B cell (primary cell): ENCODE results near the gene CC2D2B. TPM values are rescaled to one million over a fixed set of nuclear protein-coding genes. Genes with fewer than 3 reads are reported as not detected.
A peak's percentile ranks its signal among the peaks of the same experiment; 100 is the strongest.

Experiments
- ATAC-seq: fragments of 200-7000 bp; cut with Tn5 transposase; one replicate; pipeline ENCODE4 v1.10.0; 2021; ENCODE audit warnings: low read depth, mild to moderate bottlenecking, moderate number of reproducible peaks, moderate library complexity
- CTCF ChIA-PET: fragments of 350-600 bp; sonication (Branson Sonifier 250); formaldehyde crosslinking; loops from one replicate; lab custom pipeline; 2021; ENCODE audit warnings: antibody characterized with exemption, inconsistent platforms; lab: Charles Lee
- POLR2A ChIA-PET: fragments of 350-600 bp; sonication (Branson Sonifier 250); formaldehyde crosslinking; loops from one replicate; lab custom pipeline; 2021; ENCODE audit warnings: antibody characterized with exemption; lab: Charles Lee
- DNase-seq: peaks from one replicate; pipeline ENCODE4 v3.0.0; 2013
- H2AFZ ChIP-seq: 2 replicates; pipeline ENCODE4 v1.6.1; 2012; ENCODE audit warnings: mild to moderate bottlenecking, low read depth, low read length; ENCODE audit not compliant: insufficient read depth, poor library complexity, severe bottlenecking
- H3K27ac ChIP-seq, 2 donors: 1 replicate in 1 of 2; 2 replicates in 1 of 2; pipeline ENCODE4 v1.5.1; 2012 to 2013; ENCODE audit warnings: low read length in 2 of 2, mild to moderate bottlenecking in 2 of 2, moderate library complexity in 1 of 2
- H3K27me3 ChIP-seq, 4 experiments: fragments of 200-600 bp in 1 of 4; sonication (generic) in 1 of 4; replicated peaks in 1 of 4; 1 replicate in 2 of 4; 2 replicates in 2 of 4; pipeline versions ENCODE4 v1.6.1 to v1.7.0; 2013 to 2016; ENCODE audit warnings: low read length in 3 of 4, mild to moderate bottlenecking in 2 of 4, mixed read lengths in 1 of 4, moderate library complexity in 1 of 4; ENCODE audit not compliant: insufficient read depth in 4 of 4, control insufficient read depth in 3 of 4; ENCODE audit errors: control extremely low read depth in 1 of 4
- H3K36me3 ChIP-seq, 2 experiments: replicated peaks in 1 of 2; 1 replicate in 1 of 2; 2 replicates in 1 of 2; pipeline versions ENCODE4 v1.6.1 to v1.7.1; 2013; ENCODE audit warnings: low read length in 1 of 2; ENCODE audit not compliant: insufficient read depth in 2 of 2, control insufficient read depth in 1 of 2; ENCODE audit errors: control extremely low read depth in 1 of 2, extremely low read depth in 1 of 2
- H3K4me1 ChIP-seq, 2 donors: fragments of 200-600 bp in 1 of 2; sonication (generic) in 1 of 2; 1 replicate in 1 of 2; 2 replicates in 1 of 2; pipeline versions ENCODE4 v1.5.1 to v1.6.1; 2013 to 2017; ENCODE audit warnings: low read length in 2 of 2; ENCODE audit not compliant: control insufficient read depth in 2 of 2, insufficient read depth in 2 of 2
- H3K4me2 ChIP-seq: replicated peaks from 2 replicates; pipeline ENCODE3; 2012; ENCODE audit warnings: mild to moderate bottlenecking, low read depth, low read length; ENCODE audit not compliant: poor library complexity, severe bottlenecking
- H3K4me3 ChIP-seq, 5 experiments: fragments of 200-600 bp in 1 of 5; sonication (generic) in 1 of 5; 1 replicate in 3 of 5; 2 replicates in 2 of 5; pipeline versions ENCODE4 v1.5.1 to v1.7.0; 2011 to 2016; ENCODE audit warnings: low read length in 4 of 5, mild to moderate bottlenecking in 4 of 5, low read depth in 2 of 5, control low read depth in 1 of 5, moderate library complexity in 1 of 5; ENCODE audit not compliant: insufficient read depth in 1 of 5; ENCODE audit errors: control extremely low read depth in 1 of 5, extremely low read depth in 1 of 5
- H3K79me2 ChIP-seq: fragments of 200-600 bp; sonication (generic); one replicate; pipeline ENCODE4 v1.6.0; 2016; ENCODE audit warnings: low read length; ENCODE audit not compliant: control insufficient read depth, insufficient read depth
- H3K9ac ChIP-seq: fragments of 200-600 bp; sonication (generic); 2 replicates; pipeline ENCODE4 v1.6.1; 2017; ENCODE audit warnings: mild to moderate bottlenecking, low read length, moderate library complexity
- H3K9me3 ChIP-seq, 3 donors: one replicate each; pipeline versions ENCODE4 v1.6.1 to v1.7.1; 2013; ENCODE audit warnings: low read length in 2 of 3; ENCODE audit not compliant: control insufficient read depth in 2 of 3, insufficient read depth in 1 of 3; ENCODE audit errors: control extremely low read depth in 1 of 3
- H4K20me1 ChIP-seq: 2 replicates; pipeline ENCODE4 v1.6.0; 2012; ENCODE audit warnings: mild to moderate bottlenecking, low read length; ENCODE audit not compliant: insufficient read depth, control insufficient read depth, poor library complexity, severe bottlenecking
- H3K27ac Mint-ChIP-seq: one replicate; pipeline ENCODE4 v1.8.0; 2021; ENCODE audit warnings: mixed read lengths
- H3K27me3 Mint-ChIP-seq: one replicate; pipeline ENCODE4 v1.8.0; 2021; ENCODE audit warnings: mixed read lengths
- H3K4me1 Mint-ChIP-seq: one replicate; pipeline ENCODE4 v1.8.0; 2021; ENCODE audit warnings: mixed read lengths
- H3K4me3 Mint-ChIP-seq: one replicate; pipeline ENCODE4 v1.8.0; 2021; ENCODE audit warnings: mixed read lengths
- H3K9me3 Mint-ChIP-seq: one replicate; pipeline ENCODE4 v1.8.0; 2022; ENCODE audit warnings: mixed read lengths; ENCODE audit not compliant: insufficient read depth
- EZH2 ChIP-seq: IDR thresholded peaks from 2 replicates; pipeline ENCODE4 v1.6.1; 2012; ENCODE audit warnings: borderline replicate concordance, low read depth, mild to moderate bottlenecking, moderate library complexity, low read length; ENCODE audit not compliant: insufficient read depth, poor library complexity, severe bottlenecking
- WGBS: methylation state at CpG from one replicate; pipeline ENCODE4 v1.1.5; 2013; ENCODE audit warnings: missing lambda C conversion rate; ENCODE audit not compliant: insufficient coverage; 5-methylcytosine and 5-hydroxymethylcytosine counted together
- intact Hi-C: fragments of 100-400 bp; cut with micrococcal nuclease; formaldehyde crosslinking; loops from one replicate; pipeline ENCODE4 v1.10.0; 2022
- polyA plus RNA-seq: library from polyadenylated mRNA; depleted of rRNA; stranded (reverse); fragments of >200 nt; gene quantifications from 2 replicates; pipeline ENCODE4 v1.2.3, GENCODE V29; 2012
- total RNA-seq, 2 donors: library from RNA; stranded (reverse); fragments of 120-200 nt in 1 of 2; gene quantifications; 1 replicate in 1 of 2; 2 replicates in 1 of 2; pipeline versions ENCODE4 v1.2.3 to v1.2.4, GENCODE V29; 2013 to 2022
- TF ChIP-seq, protein P1 (sequence below): fragments of 200-600 bp; IDR thresholded peaks from one replicate; pipeline ENCODE4 v1.8.0; 2022; ENCODE audit warnings: antibody characterized with exemption, mild to moderate bottlenecking

CC2D2B gene
- total and polyA plus RNA-seq, 2 donors (not counting 1 experiment from before 2014, with no cell fraction given) = 0.70 to 2.1 TPM

DNA sequence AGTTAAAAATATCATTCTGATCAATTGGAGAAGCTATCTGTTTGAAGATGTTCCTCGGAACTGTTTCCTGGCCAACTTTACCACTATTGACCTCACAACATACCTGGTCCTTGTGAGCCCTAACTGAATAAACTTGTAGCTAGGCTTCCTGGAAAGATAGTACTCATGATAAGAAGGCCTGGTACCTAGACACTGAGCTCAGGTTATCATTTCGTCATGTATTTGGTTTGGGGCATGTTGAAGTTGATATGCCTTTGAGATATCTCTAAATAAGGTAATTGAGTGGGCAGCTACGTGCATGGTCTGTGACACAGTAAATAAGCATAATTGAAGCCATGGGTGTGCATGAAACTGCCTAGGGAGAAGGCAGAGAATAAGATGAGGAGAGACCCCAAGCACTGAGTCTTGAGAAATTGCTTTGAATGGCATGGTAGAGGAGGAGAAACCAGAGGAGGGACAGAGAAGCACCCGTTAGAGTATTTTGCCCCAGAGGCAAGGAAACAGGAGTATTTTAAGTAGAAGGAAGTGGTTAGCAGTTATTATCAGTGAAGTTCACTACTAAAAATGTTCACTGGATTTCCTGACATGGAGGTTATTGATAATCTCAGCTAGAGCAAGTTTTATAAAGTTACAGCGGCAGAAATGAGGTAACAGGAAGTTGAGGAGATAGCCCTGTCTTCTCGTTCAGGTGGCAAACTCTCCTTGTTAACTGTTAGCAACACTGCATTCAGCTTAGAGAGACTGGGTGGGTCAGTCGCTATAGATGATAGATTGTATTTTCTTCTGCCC is 55.6 kb downstream of the CC2D2B start:
- intact Hi-C loops = no loop called here
- CTCF ChIA-PET = interaction anchor here (1.1 kb wide), 1 partner anchor 13 kb away, joined by 3 read pairs; no protein-coding TSS in a partner anchor
- peak; percentile 33 for DNase-seq

More for the DNA sequence above, 55.6 kb downstream of the CC2D2B start:
- no peaks in the 10 kb centered on the region for H3K27me3 Mint-ChIP-seq
- WGBS = 16% methylated on average over 4 of the region's 7 CpGs
- Histone ChIP-seq H3K4me2 (peak overlapping the region; percentile 71), H3K4me3 (peak overlapping the region in 2 of 5 experiments; percentile 32 to 36), H2AFZ (peak overlapping the region; percentile 66), H3K27ac (peak overlapping the region; percentile 53 to 64), H3K79me2 (no peaks in the 10 kb centered on the region), H3K9me3 (peaks cover 2 to 13% (median 4%) of the 10 kb centered on the region in 3 donors), H3K4me1 (peaks cover 21 to 28% of the 10 kb centered on the region in 2 donors), H4K20me1 (no peaks in the 10 kb centered on the region), H3K27me3 (no peaks in the 10 kb centered on the region), H3K36me3 (no peaks in the 10 kb centered on the region), H3K9ac (peak overlapping the region; percentile 51)
- H3K27ac Mint-ChIP-seq = peak overlapping the region; percentile 32
- POLR2A ChIA-PET = no interaction called here
- peak overlapping the region; percentile 44 for H3K4me3 Mint-ChIP-seq
- ATAC-seq = peak; percentile 17
- TF ChIP-seq, protein P1, sequence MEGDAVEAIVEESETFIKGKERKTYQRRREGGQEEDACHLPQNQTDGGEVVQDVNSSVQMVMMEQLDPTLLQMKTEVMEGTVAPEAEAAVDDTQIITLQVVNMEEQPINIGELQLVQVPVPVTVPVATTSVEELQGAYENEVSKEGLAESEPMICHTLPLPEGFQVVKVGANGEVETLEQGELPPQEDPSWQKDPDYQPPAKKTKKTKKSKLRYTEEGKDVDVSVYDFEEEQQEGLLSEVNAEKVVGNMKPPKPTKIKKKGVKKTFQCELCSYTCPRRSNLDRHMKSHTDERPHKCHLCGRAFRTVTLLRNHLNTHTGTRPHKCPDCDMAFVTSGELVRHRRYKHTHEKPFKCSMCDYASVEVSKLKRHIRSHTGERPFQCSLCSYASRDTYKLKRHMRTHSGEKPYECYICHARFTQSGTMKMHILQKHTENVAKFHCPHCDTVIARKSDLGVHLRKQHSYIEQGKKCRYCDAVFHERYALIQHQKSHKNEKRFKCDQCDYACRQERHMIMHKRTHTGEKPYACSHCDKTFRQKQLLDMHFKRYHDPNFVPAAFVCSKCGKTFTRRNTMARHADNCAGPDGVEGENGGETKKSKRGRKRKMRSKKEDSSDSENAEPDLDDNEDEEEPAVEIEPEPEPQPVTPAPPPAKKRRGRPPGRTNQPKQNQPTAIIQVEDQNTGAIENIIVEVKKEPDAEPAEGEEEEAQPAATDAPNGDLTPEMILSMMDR = no peak
- no peak for TF ChIP-seq EZH2
- peaks cover 5% of the 10 kb centered on the region for H3K9me3 Mint-ChIP-seq
- H3K4me1 Mint-ChIP-seq = peaks cover 28% of the 10 kb centered on the region
